ENCODE results near the gene ANTXRL.

GRCh38 chr10:46326066-46326465, 39.3 kb downstream of the ANTXRL start:
- TF ChIP-seq CTCF (conservative IDR thresholded peaks at IDR 0.05 in 1 of 2, IDR thresholded peaks at IDR 0.05 in 1 of 2; ENCODE audit: extremely low read depth in 1 of 2, insufficient read depth in 1 of 2, low read depth in 1 of 2, low read length in 2 of 2) (no peak), EZH2 (IDR thresholded peaks at IDR 0.05; ENCODE audit: borderline replicate concordance, low read length) (no peak)
